Measurements from ENCODE around the gene HSPBP1.

The HSPBP1 gene

GRCh38 chr19:55305491-55305890 lies 25.6 kb upstream of the HSPBP1 start:
- peak in 2 of 3 donors; percentile 33 to 46 for DNase-seq (ENCODE audit: low read depth in 2 of 3, low spot score in 1 of 3)

GRCh38 chr19:55304980-55305379 lies 25.1 kb upstream of the HSPBP1 start:
- no peak for DNase-seq (ENCODE audit: low read depth in 2 of 3, low spot score in 1 of 3)

- peak in 1 of 3 donors; percentile 24 for DNase-seq (ENCODE audit: low read depth in 2 of 3, low spot score in 1 of 3)
These were observed 24.5 kb upstream of the HSPBP1 start for GRCh38 chr19:55304279-55304978.

GRCh38 chr19:55303477-55303876 lies 23.6 kb upstream of the HSPBP1 start:
- no peak for DNase-seq (ENCODE audit: low read depth in 2 of 3, low spot score in 1 of 3)

GRCh38 chr19:55302318-55302703 lies 22.4 kb upstream of the HSPBP1 start:
- DNase-seq (ENCODE audit: low read depth in 2 of 3, low spot score in 1 of 3): no peak

- DNase-seq (ENCODE audit: low read depth in 2 of 3, low spot score in 1 of 3): peak; percentile 87 to 97 (median 92)
These were observed 21.8 kb upstream of the HSPBP1 start for GRCh38 chr19:55301459-55302317.

- DNase-seq (ENCODE audit: low read depth in 2 of 3, low spot score in 1 of 3): no peak
These were observed 21.1 kb upstream of the HSPBP1 start for GRCh38 chr19:55300886-55301458.

- no peak for DNase-seq (ENCODE audit: low read depth in 2 of 3, low spot score in 1 of 3)
These were observed 20.1 kb upstream of the HSPBP1 start for GRCh38 chr19:55299991-55300390.

- DNase-seq (ENCODE audit: low read depth in 2 of 3, low spot score in 1 of 3): no peak
These were observed 17.4 kb upstream of the HSPBP1 start for GRCh38 chr19:55297267-55297666.

GRCh38 chr19:55289117-55289796 lies 9.3 kb upstream of the HSPBP1 start:
- no peak for DNase-seq (ENCODE audit: low read depth in 2 of 3, low spot score in 1 of 3)

- DNase-seq (ENCODE audit: low read depth in 2 of 3, low spot score in 1 of 3): no peak
These were observed 7.6 kb upstream of the HSPBP1 start for GRCh38 chr19:55287361-55288079.

- no peak for DNase-seq (ENCODE audit: low read depth in 2 of 3, low spot score in 1 of 3)
These were observed 5.5 kb upstream of the HSPBP1 start for GRCh38 chr19:55285229-55285890.

- DNase-seq (ENCODE audit: low read depth in 2 of 3, low spot score in 1 of 3): no peak
These were observed 4.6 kb upstream of the HSPBP1 start for GRCh38 chr19:55284405-55285058.

- DNase-seq (ENCODE audit: low read depth in 2 of 3, low spot score in 1 of 3): no peak
These were observed 3.9 kb upstream of the HSPBP1 start, which contains the start of gene BRSK1 for GRCh38 chr19:55283548-55284377. Gene BRSK1, plus strand, starts transcription at chr19:55283997. Its CDS starts 446 bp downstream, at chr19:55284443.

- DNase-seq (ENCODE audit: low read depth in 2 of 3, low spot score in 1 of 3): no peak
These were observed 570 bp downstream of the HSPBP1 start for GRCh38 chr19:55279340-55279739.

- DNase-seq (ENCODE audit: low read depth in 2 of 3, low spot score in 1 of 3): no peak
These were observed 1.3 kb downstream of the HSPBP1 start for GRCh38 chr19:55278391-55279135.

- no peak for DNase-seq (ENCODE audit: low read depth in 2 of 3, low spot score in 1 of 3)
These were observed 2.4 kb downstream of the HSPBP1 start for GRCh38 chr19:55277494-55277893.

Measured in stimulated activated CD4-positive, alpha-beta T cell treated with anti-CD3 and anti-CD28 coated beads, Interleukin-12 subunit alpha, Interleukin-12 subunit beta, amount 100 ng/mL, for 48 hours (primary cell).